HEK293 (cell line): ENCODE data around the gene SLC25A45.

Experiments used
- CTCF ChIA-PET: fragments of 350-600 bp; formaldehyde crosslinking; extraction: SDS; loops from one replicate; lab custom pipeline; 2021; ENCODE audit warnings: antibody characterized with exemption; lab: Yijun Ruan, JAX
- POLR2A ChIA-PET: fragments of 300-600 bp; formaldehyde crosslinking; extraction: SDS; loops from one replicate; lab custom pipeline; 2020; ENCODE audit warnings: antibody characterized with exemption, inconsistent platforms; lab: Yijun Ruan, JAX
- H3K27ac ChIP-seq: fragments of 200-500 bp; sonication (Bioruptor generic); 2 replicates; pipeline ENCODE4 v1.5.1; 2014; ENCODE audit warnings: low read depth, low read length, control low read depth, inconsistent platforms; ENCODE audit errors: extremely low read depth
- H3K36me3 ChIP-seq, 2 experiments: fragments of 200-500 bp in 1 of 2; sonication (Bioruptor generic) in 1 of 2; 1 replicate in 1 of 2; 2 replicates in 1 of 2; pipeline ENCODE4 v1.5.1; 2014 to 2017; ENCODE audit warnings: inconsistent platforms in 2 of 2, low read length in 2 of 2; ENCODE audit not compliant: control insufficient read depth in 2 of 2, insufficient read depth in 1 of 2
- H3K4me1 ChIP-seq: fragments of 200-500 bp; sonication (Bioruptor generic); 2 replicates; pipeline ENCODE4 v1.5.1; 2014; ENCODE audit warnings: mild to moderate bottlenecking, low read length, inconsistent platforms; ENCODE audit not compliant: control insufficient read depth, insufficient read depth
- H3K4me3 ChIP-seq: 2 replicates; pipeline ENCODE4 v1.5.1; 2011; ENCODE audit warnings: low read depth, mild to moderate bottlenecking, control low read depth, low read length, moderate library complexity
- H3K9me3 ChIP-seq: fragments of 200-500 bp; sonication (Bioruptor generic); 2 replicates; pipeline ENCODE4 v1.5.1; 2014; ENCODE audit warnings: low read depth, low read length, inconsistent platforms; ENCODE audit not compliant: control insufficient read depth, insufficient read depth
- GLIS1 ChIP-seq: fragments of 450-650 bp; formaldehyde crosslinking; IDR thresholded peaks from 2 replicates; pipeline ENCODE4 v1.5.1; 2016; ENCODE audit warnings: missing biosample characterization, missing genetic modification characterization
- GLIS2 ChIP-seq: fragments of 450-650 bp; formaldehyde crosslinking; IDR thresholded peaks from 2 replicates; pipeline ENCODE4 v1.5.1; 2016; ENCODE audit warnings: missing biosample characterization, missing genetic modification characterization
- PRDM6 ChIP-seq: fragments of 450-650 bp; formaldehyde crosslinking; IDR thresholded peaks from 2 replicates; pipeline ENCODE4 v1.5.1; 2017; ENCODE audit warnings: missing biosample characterization, missing genetic modification characterization
- SCRT2 ChIP-seq: fragments of 450-650 bp; formaldehyde crosslinking; IDR thresholded peaks from 2 replicates; pipeline ENCODE4 v1.5.1; 2016; ENCODE audit warnings: missing biosample characterization, missing genetic modification characterization
- ZBTB20 ChIP-seq: fragments of 450-650 bp; formaldehyde crosslinking; IDR thresholded peaks from 2 replicates; pipeline ENCODE4 v1.5.1; 2016; ENCODE audit warnings: missing biosample characterization, missing genetic modification characterization
- ZBTB48 ChIP-seq: fragments of 450-650 bp; formaldehyde crosslinking; IDR thresholded peaks from 2 replicates; pipeline ENCODE4 v1.5.1; 2016; ENCODE audit warnings: missing biosample characterization, missing genetic modification characterization
- ZFP69B ChIP-seq: fragments of 450-650 bp; formaldehyde crosslinking; IDR thresholded peaks from 2 replicates; pipeline ENCODE4 v1.5.1; 2016; ENCODE audit warnings: missing biosample characterization, missing genetic modification characterization
- ZNF148 ChIP-seq: fragments of 450-650 bp; formaldehyde crosslinking; IDR thresholded peaks from 2 replicates; pipeline ENCODE4 v1.5.0; 2017; ENCODE audit warnings: missing biosample characterization, missing genetic modification characterization, borderline replicate concordance
- ZNF692 ChIP-seq: fragments of 450-650 bp; formaldehyde crosslinking; IDR thresholded peaks from 2 replicates; pipeline ENCODE4 v1.5.1; 2016; ENCODE audit warnings: missing biosample characterization, missing genetic modification characterization
- ZNF76 ChIP-seq: fragments of 450-650 bp; formaldehyde crosslinking; IDR thresholded peaks from 2 replicates; pipeline ENCODE4; 2016; ENCODE audit warnings: low read depth, missing biosample characterization, missing genetic modification characterization, borderline replicate concordance
- ZNF792 ChIP-seq: fragments of 450-650 bp; formaldehyde crosslinking; IDR thresholded peaks from 2 replicates; pipeline ENCODE4 v1.5.1; 2016; ENCODE audit warnings: missing biosample characterization, missing genetic modification characterization
- TF ChIP-seq, protein P1 (sequence below): fragments of 450-650 bp; formaldehyde crosslinking; IDR thresholded peaks from 2 replicates; pipeline ENCODE4 v1.5.1; 2016; ENCODE audit warnings: missing biosample characterization, missing genetic modification characterization
- TF ChIP-seq, protein P2 (sequence below): fragments of 450-650 bp; formaldehyde crosslinking; IDR thresholded peaks from 2 replicates; pipeline ENCODE4; 2016; ENCODE audit warnings: missing biosample characterization, missing genetic modification characterization
- TF ChIP-seq, protein P3 (sequence below): fragments of 450-650 bp; formaldehyde crosslinking; IDR thresholded peaks from 2 replicates; pipeline ENCODE4 v1.5.1; 2016; ENCODE audit warnings: missing biosample characterization, missing genetic modification characterization

SLC25A45 gene

GRCh38 chr11:65417702-65418430 is 35.4 kb upstream of the SLC25A45 start:
- no peak overlapping the region for H3K4me3 ChIP-seq
- TF ChIP-seq ZNF692 (tag by site-specific recombination) (peak; percentile 41; the same call in 1 of the 2 replicates), ZNF148 (tag by site-specific recombination) (no peak), ZBTB20 (tag by site-specific recombination) (peak; percentile 42; the same call in 1 of the 2 replicates), GLIS1 (tag by site-specific recombination) (peak; percentile 70), GLIS2 (peak; percentile 46; the same call in 1 of the 2 replicates), ZBTB48 (tag by site-specific recombination) (peak; percentile 63), ZNF76 (tag by site-specific recombination) (no peak), PRDM6 (tag by site-specific recombination) (no peak), ZNF792 (tag by site-specific recombination) (no peak), SCRT2 (tag by site-specific recombination) (0 out of 2 replicates have a peak, but pooled peaks have one; percentile 12), ZFP69B (tag by site-specific recombination) (peak; percentile 34; the same call in 1 of the 2 replicates)
- TF ChIP-seq, protein P1, sequence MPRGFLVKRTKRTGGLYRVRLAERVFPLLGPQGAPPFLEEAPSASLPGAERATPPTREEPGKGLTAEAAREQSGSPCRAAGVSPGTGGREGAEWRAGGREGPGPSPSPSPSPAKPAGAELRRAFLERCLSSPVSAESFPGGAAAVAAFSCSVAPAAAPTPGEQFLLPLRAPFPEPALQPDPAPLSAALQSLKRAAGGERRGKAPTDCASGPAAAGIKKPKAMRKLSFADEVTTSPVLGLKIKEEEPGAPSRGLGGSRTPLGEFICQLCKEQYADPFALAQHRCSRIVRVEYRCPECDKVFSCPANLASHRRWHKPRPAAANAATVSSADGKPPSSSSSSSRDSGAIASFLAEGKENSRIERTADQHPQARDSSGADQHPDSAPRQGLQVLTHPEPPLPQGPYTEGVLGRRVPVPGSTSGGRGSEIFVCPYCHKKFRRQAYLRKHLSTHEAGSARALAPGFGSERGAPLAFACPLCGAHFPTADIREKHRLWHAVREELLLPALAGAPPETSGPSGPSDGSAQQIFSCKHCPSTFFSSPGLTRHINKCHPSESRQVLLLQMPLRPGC (tag by site-specific recombination): 0 out of 2 replicates have a peak, but pooled peaks have one; percentile 13
- TF ChIP-seq, protein P2, sequence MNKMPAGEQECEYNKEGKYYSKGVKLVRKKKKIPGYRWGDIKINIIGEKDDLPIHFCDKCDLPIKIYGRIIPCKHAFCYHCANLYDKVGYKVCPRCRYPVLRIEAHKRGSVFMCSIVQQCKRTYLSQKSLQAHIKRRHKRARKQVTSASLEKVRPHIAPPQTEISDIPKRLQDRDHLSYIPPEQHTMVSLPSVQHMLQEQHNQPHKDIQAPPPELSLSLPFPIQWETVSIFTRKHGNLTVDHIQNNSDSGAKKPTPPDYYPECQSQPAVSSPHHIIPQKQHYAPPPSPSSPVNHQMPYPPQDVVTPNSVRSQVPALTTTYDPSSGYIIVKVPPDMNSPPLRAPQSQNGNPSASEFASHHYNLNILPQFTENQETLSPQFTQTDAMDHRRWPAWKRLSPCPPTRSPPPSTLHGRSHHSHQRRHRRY (tag by site-specific recombination): no peak
- TF ChIP-seq, protein P3, sequence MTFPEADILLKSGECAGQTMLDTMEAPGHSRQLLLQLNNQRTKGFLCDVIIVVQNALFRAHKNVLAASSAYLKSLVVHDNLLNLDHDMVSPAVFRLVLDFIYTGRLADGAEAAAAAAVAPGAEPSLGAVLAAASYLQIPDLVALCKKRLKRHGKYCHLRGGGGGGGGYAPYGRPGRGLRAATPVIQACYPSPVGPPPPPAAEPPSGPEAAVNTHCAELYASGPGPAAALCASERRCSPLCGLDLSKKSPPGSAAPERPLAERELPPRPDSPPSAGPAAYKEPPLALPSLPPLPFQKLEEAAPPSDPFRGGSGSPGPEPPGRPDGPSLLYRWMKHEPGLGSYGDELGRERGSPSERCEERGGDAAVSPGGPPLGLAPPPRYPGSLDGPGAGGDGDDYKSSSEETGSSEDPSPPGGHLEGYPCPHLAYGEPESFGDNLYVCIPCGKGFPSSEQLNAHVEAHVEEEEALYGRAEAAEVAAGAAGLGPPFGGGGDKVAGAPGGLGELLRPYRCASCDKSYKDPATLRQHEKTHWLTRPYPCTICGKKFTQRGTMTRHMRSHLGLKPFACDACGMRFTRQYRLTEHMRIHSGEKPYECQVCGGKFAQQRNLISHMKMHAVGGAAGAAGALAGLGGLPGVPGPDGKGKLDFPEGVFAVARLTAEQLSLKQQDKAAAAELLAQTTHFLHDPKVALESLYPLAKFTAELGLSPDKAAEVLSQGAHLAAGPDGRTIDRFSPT: peak; percentile 83
- CTCF ChIA-PET: interaction anchor here (0.7 to 3.9 kb wide), 7 partner anchors 15 to 91 kb away, joined by 3 to 36 read pairs (median 7); partner anchors contain the start of gene MALAT1
- peaks cover 6% of the 10 kb centered on the region for H3K4me1 ChIP-seq
- POLR2A ChIA-PET: interaction anchor here (1.0 to 16.9 kb wide), 9 partner anchors 12 to 107 kb away, joined by 3 to 1129 read pairs (median 9); partner anchors contain the start of genes MALAT1, SCYL1 and SLC25A45
- H3K9me3 ChIP-seq: no peaks in the 10 kb centered on the region
- H3K36me3 ChIP-seq: peaks cover 0 to 7% of the 10 kb centered on the region in 2 experiments; a peak in 1 of 3 replicates
- peak overlapping the region; percentile 98; the same call in 1 of the 2 replicates for H3K27ac ChIP-seq
